IPS-15b (cell line): ENCODE data around the gene CAT.

Source experiments
- H3K27me3 ChIP-seq: one replicate; pipeline ENCODE4 v1.6.1; 2013; ENCODE audit warnings: low read length; ENCODE audit not compliant: control insufficient read depth, insufficient read depth
- H3K36me3 ChIP-seq: one replicate; pipeline ENCODE4 v1.6.1; 2013; ENCODE audit warnings: low read length; ENCODE audit not compliant: control insufficient read depth, insufficient read depth
- H3K4me1 ChIP-seq: one replicate; pipeline ENCODE4 v1.6.1; 2013; ENCODE audit warnings: mild to moderate bottlenecking, low read length; ENCODE audit not compliant: control insufficient read depth, insufficient read depth
- H3K4me3 ChIP-seq: one replicate; pipeline ENCODE4 v1.5.1; 2013; ENCODE audit warnings: low read depth, low read length
- H3K9ac ChIP-seq: one replicate; pipeline ENCODE4 v1.6.1; 2013; ENCODE audit warnings: low read depth, mild to moderate bottlenecking, low read length
- H3K9me3 ChIP-seq: one replicate; pipeline ENCODE4 v1.6.1; 2013; ENCODE audit warnings: mild to moderate bottlenecking, low read length; ENCODE audit not compliant: control insufficient read depth, insufficient read depth

The CAT gene

GRCh38 chr11:34426766-34427185 lies 12.0 kb upstream of the CAT start:
- H3K4me1 ChIP-seq, result no peaks in the 10 kb centered on the region
- H3K9me3 ChIP-seq, result no peaks in the 10 kb centered on the region
- H3K27me3 ChIP-seq, result no peaks in the 10 kb centered on the region
- H3K36me3 ChIP-seq, result no peaks in the 10 kb centered on the region
- no peak overlapping the region for H3K9ac ChIP-seq
- no peak overlapping the region for H3K4me3 ChIP-seq

DNA sequence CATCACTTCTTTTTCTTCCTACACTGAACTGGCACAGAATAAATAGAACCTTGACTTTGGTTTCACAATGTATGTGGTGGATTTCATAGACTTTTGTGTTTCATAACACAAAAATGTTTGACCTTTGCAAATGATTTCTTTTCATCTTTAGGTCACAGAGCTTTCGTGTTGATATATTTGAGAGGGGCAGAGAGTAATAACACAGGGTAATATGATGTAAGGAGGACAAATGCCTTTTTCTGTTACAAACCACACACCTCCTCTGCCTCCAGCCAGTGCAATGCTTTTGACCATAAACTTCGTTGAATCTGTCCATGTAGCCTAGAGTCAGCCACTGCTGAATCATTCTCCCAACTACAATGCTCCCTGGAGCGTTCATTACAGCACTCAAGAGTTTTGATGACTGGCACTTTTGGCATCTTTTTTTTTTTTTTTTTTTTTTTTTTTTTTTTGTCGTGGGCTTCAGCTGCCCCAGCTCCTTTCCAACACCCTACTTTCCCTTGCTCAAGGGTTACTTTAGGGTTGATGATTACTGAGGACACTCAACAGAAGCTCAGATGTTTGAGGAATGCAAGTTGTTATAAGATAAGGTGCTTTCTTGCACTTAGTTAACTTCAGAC lies 11.4 kb upstream of the CAT start:
- H3K36me3 ChIP-seq, result no peaks in the 10 kb centered on the region
- no peaks in the 10 kb centered on the region for H3K27me3 ChIP-seq
- H3K4me1 ChIP-seq, result no peaks in the 10 kb centered on the region
- no peak overlapping the region for H3K9ac ChIP-seq
- H3K9me3 ChIP-seq, result no peaks in the 10 kb centered on the region
- no peak overlapping the region for H3K4me3 ChIP-seq

- Histone ChIP-seq H3K27me3 (no peaks in the 10 kb centered on the region), H3K9ac (no peak overlapping the region), H3K36me3 (no peaks in the 10 kb centered on the region), H3K4me3 (no peak overlapping the region), H3K9me3 (no peaks in the 10 kb centered on the region), H3K4me1 (no peaks in the 10 kb centered on the region)
Measured at GRCh38 chr11:34431979-34432378, 6.8 kb upstream of the CAT start.

- no peaks in the 10 kb centered on the region for H3K27me3 ChIP-seq
Measured at GRCh38 chr11:34432822-34433221, 5.9 kb upstream of the CAT start.

DNA sequence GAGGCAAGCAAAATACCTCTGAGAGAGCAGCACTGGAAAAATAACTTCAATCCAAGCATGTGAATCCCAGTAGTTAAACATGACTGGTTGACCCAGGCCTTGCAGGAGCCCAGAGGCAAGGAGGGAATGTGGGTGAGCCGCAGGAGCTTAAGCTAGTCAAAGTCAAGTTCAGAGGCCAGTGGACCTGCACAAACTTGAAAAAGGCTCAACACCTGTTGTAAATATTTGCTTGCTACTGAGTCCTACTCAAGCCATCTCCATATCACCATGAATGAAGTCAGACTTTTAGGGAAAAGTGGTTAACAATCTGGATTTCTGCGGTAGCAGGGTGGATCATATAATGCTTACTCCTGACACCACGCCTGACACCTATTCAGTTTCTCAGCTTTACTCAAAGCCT lies 4.8 kb upstream of the CAT start:
- no peaks in the 10 kb centered on the region for H3K9me3 ChIP-seq
- H3K27me3 ChIP-seq, result no peaks in the 10 kb centered on the region
- H3K4me1 ChIP-seq, result no peaks in the 10 kb centered on the region
- no peaks in the 10 kb centered on the region for H3K36me3 ChIP-seq
- no peak overlapping the region for H3K9ac ChIP-seq
- no peak overlapping the region for H3K4me3 ChIP-seq

More at GRCh38 chr11:34432822-34433221, 5.9 kb upstream of the CAT start:
- Histone ChIP-seq H3K9me3 (no peaks in the 10 kb centered on the region), H3K4me1 (no peaks in the 10 kb centered on the region), H3K9ac (no peak overlapping the region), H3K4me3 (no peak overlapping the region), H3K36me3 (no peaks in the 10 kb centered on the region)

GRCh38 chr11:34437224-34438125 lies 1.3 kb upstream of the CAT start:
- Histone ChIP-seq H3K4me1 (no peaks in the 10 kb centered on the region), H3K27me3 (no peaks in the 10 kb centered on the region), H3K9ac (no peak overlapping the region), H3K36me3 (no peaks in the 10 kb centered on the region), H3K4me3 (no peak overlapping the region), H3K9me3 (no peaks in the 10 kb centered on the region)

DNA sequence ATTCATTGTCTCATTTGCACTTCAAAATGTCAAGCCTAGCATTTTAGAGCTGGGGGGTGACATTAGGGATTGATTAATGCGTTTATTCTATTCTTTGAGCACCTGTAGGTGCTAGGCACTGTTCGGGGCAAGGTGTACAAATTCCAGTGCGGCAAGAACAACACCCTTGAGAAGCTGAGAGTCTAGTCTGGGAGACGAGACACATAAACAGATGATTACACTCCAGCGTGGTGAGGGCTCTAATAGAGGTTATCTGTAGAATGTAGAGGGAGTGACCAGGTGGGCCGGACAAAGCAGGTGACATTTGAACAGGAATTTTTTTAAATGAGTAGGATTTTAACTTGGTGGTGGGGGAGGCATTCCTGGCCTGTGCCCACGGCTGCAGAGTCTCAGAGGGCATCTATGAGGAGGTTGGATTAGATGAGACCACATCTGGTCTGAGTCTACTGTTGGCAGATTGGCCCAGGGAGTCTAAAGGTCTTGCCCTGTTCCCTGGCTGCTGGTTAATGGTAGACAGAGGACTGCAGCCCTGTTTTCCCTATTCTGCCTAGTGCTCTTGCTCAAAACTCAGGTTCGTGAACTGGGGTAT lies 970 bp downstream of the CAT start:
- H3K4me1 ChIP-seq, result no peaks in the 10 kb centered on the region
- H3K9me3 ChIP-seq, result no peaks in the 10 kb centered on the region
- no peak overlapping the region for H3K4me3 ChIP-seq
- no peaks in the 10 kb centered on the region for H3K36me3 ChIP-seq
- H3K9ac ChIP-seq, result no peak overlapping the region
- H3K27me3 ChIP-seq, result no peaks in the 10 kb centered on the region

- Histone ChIP-seq H3K27me3 (no peaks in the 10 kb centered on the region), H3K9me3 (no peaks in the 10 kb centered on the region), H3K36me3 (no peaks in the 10 kb centered on the region), H3K4me3 (no peak overlapping the region), H3K4me1 (no peaks in the 10 kb centered on the region), H3K9ac (no peak overlapping the region)
Measured at GRCh38 chr11:34441814-34442213, 3.1 kb downstream of the CAT start.

DNA sequence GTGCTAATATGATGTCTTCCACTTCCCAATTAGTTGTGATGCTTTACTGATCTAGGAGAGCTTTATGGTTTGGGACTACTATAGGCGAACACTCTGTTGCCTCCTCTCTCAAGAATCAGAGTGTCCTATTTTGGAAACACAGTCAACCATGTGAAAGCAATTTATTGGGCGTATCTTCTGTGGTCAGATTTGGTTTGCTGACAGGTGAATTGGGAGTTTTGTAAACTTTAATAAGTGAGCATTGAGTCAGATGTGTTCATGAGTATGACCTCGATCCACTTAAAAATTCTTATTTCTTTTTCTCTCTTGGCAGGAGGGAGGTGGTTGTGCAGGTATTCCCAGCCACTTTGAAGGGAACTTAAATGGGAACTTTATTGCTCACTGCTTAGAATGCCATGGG lies 4.4 kb downstream of the CAT start:
- Histone ChIP-seq H3K36me3 (no peaks in the 10 kb centered on the region), H3K27me3 (no peaks in the 10 kb centered on the region), H3K9me3 (no peaks in the 10 kb centered on the region), H3K4me3 (no peak overlapping the region), H3K9ac (no peak overlapping the region), H3K4me1 (no peaks in the 10 kb centered on the region)

GRCh38 chr11:34444428-34444827 lies 5.7 kb downstream of the CAT start:
- Histone ChIP-seq H3K4me3 (no peak overlapping the region), H3K4me1 (no peaks in the 10 kb centered on the region), H3K27me3 (no peaks in the 10 kb centered on the region)

DNA sequence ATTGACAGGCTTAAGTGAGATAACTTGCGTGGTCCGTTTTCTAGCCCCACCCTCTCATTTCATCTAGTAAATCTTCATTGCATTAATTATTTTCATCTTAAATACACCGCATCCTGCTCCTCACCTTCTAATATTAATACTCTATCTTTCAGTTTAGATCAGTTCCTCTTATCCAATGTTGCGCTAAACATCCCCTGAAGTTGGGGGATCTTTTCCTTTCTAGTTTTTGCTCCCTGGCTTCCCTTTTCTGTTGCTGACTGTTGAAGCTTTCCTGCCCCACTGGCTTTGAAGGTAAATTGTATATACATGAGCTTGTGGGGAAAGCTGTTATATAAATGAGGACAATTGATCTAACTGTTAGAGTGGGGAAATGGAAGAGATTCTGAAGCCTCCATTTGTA lies 7.2 kb downstream of the CAT start:
- no peaks in the 10 kb centered on the region for H3K9me3 ChIP-seq

More at GRCh38 chr11:34444428-34444827, 5.7 kb downstream of the CAT start:
- H3K9ac ChIP-seq, result no peak overlapping the region
- no peaks in the 10 kb centered on the region for H3K9me3 ChIP-seq
- no peaks in the 10 kb centered on the region for H3K36me3 ChIP-seq

GRCh38 chr11:34446386-34446785 lies 7.7 kb downstream of the CAT start:
- Histone ChIP-seq H3K9me3 (no peaks in the 10 kb centered on the region), H3K9ac (no peak overlapping the region), H3K4me3 (no peak overlapping the region), H3K36me3 (no peaks in the 10 kb centered on the region), H3K4me1 (no peaks in the 10 kb centered on the region), H3K27me3 (no peaks in the 10 kb centered on the region)

More for the DNA sequence above, 7.2 kb downstream of the CAT start:
- Histone ChIP-seq H3K9ac (no peak overlapping the region), H3K27me3 (no peaks in the 10 kb centered on the region), H3K36me3 (no peaks in the 10 kb centered on the region), H3K4me3 (no peak overlapping the region), H3K4me1 (no peaks in the 10 kb centered on the region)
